Measurements from ENCODE around the gene MET.
A peak's percentile ranks its signal among the peaks of the same experiment; 100 is the strongest.
"Not testable (repeated sequence)": the region's sequence is repeated elsewhere in the genome, so short reads cannot be mapped to it uniquely, and the experiment has no call there.

Gene MET

GRCh38 chr7:116671681-116672595 lies at the start of gene MET:
Gene MET, plus strand, starts transcription at chr7:116672196. Its CDS starts 26,889 bp downstream, at chr7:116699085.
- DNase-seq (ENCODE audit: low read depth), result no peak

- no peak for DNase-seq (ENCODE audit: low read depth)
These were observed 45.1 kb upstream of the MET start for GRCh38 chr7:116626886-116627285.

DNA sequence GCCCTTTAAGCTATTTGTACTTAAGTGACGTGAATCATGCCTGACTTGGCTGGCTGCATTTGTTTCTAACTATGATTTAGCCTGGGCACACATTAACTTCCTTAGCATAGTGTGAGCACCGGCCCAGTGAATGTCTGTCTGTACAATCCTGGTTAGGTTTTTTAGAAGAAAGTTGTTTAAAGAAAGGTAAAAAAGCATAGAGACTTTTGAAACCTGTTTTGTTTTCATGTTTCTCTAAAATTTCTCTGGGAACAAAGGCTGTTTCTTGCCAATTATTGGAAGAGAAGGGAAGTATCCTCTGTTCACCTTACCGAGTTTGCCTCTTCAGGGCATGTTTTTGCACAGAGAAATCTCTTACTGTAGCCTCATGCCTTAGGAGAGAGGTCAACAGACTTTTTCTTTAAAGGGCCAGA lies 42.9 kb upstream of the MET start:
- DNase-seq (ENCODE audit: low read depth), result no peak

- no peak for DNase-seq (ENCODE audit: low read depth)
These were observed 41.6 kb upstream of the MET start for GRCh38 chr7:116630357-116630756.

- DNase-seq (ENCODE audit: low read depth), result peak; percentile 42
These were observed 40.9 kb upstream of the MET start for GRCh38 chr7:116630932-116631671.

GRCh38 chr7:116631676-116632075 lies 40.3 kb upstream of the MET start:
- DNase-seq (ENCODE audit: low read depth), result no peak

- DNase-seq (ENCODE audit: low read depth), result no peak
These were observed 39.6 kb upstream of the MET start for GRCh38 chr7:116632384-116632783.

GRCh38 chr7:116633131-116633988 lies 38.6 kb upstream of the MET start:
- no peak for DNase-seq (ENCODE audit: low read depth)

DNA sequence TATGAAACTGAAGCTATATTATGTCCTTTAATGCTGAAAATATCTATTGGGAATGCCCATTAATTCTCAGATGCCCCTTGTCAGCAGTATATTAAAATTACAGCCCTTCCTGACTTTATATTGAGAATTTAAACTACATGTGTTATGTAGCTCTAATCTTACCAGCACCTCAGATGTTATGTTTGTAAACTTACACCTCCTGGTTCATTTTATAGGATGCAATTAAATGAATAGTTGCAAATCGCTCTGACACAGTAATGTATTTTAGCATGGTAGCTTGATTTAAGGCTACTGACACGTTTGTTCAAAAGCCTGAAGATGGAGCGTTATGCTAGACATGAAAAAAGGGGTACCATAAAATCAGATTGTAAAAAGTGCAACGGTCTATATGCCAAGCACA lies 35.0 kb upstream of the MET start:
- no peak for DNase-seq (ENCODE audit: low read depth)

- DNase-seq (ENCODE audit: low read depth), result not testable (repeated sequence)
These were observed 33.4 kb upstream of the MET start for GRCh38 chr7:116638592-116638991.

DNA sequence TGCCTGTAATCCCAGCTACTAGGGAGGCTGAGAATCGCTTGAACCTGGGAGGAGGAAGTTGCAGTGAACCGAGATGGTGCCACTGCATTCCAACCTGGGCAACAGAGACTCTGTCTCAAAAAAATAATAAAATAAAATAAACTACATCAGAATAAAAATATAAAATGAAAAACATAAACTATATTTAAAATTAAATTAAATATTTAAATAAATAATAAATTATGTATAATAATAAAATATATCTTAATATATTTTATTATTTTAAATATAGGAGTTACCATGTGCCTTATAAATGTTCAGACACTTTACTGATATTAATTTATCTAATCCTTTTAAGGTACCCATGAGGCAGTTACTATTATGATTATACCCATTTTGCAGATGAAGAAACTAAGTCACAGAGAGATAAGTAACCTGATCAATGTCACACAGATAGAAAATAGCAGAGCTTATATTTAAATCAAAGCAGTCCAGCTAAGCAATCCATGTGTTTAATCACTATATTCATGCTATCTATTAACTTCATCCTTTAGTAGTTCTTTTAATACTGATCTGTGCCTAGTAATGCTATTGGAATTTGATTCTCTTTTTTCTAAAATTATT lies 30.3 kb upstream of the MET start:
- DNase-seq (ENCODE audit: low read depth), result no peak

- not testable (repeated sequence) for DNase-seq (ENCODE audit: low read depth)
These were observed 28.8 kb upstream of the MET start for GRCh38 chr7:116643148-116643547.

- DNase-seq (ENCODE audit: low read depth), result no peak
These were observed 27.4 kb upstream of the MET start for GRCh38 chr7:116644628-116645027.

GRCh38 chr7:116647290-116647689 lies 24.7 kb upstream of the MET start:
- no peak for DNase-seq (ENCODE audit: low read depth)

GRCh38 chr7:116647861-116648260 lies 24.1 kb upstream of the MET start:
- no peak for DNase-seq (ENCODE audit: low read depth)

DNA sequence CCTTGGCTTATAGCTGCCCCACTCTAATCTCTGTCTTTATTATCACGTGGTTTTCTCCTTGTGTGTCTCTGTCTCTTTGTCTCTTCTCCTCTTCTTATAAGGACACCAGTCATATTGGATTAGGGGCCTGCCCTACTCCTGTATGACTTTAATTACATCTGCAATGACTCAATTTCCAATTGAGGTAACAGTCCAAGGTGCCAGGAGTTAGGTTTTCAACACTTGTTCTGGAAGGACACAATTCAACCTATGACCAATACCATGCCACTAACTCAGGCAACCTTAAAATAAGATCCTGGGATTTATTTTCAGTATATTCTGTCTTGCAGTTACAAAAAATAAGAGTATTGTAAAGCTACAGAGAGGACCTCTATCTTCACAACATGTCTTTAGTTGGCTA lies 21.6 kb upstream of the MET start:
- DNase-seq (ENCODE audit: low read depth), result no peak

- DNase-seq (ENCODE audit: low read depth), result no peak
These were observed 19.2 kb upstream of the MET start for GRCh38 chr7:116652793-116653192.

GRCh38 chr7:116653204-116653603 lies 18.8 kb upstream of the MET start:
- DNase-seq (ENCODE audit: low read depth), result no peak

DNA sequence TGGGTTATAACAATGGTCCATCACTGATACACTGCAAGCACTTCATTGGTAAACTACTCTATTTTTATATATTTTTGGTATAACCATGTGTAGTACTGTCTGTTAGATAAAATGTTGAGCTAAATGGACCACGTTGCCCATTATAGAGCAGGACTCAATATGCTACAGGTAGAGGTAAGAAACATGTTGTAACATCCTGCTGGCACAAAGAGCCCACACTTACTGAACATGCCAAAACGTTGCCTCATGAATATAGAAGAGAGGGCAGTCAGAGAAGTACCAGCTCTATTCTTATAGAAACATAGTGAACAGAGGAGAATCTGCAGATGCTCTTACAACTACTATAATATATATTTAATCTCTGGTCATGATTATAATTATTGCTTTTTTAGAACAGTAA lies 18.4 kb upstream of the MET start:
- DNase-seq (ENCODE audit: low read depth), result no peak

GRCh38 chr7:116659248-116659647 lies 12.7 kb upstream of the MET start:
- not testable (repeated sequence) for DNase-seq (ENCODE audit: low read depth)

DNA sequence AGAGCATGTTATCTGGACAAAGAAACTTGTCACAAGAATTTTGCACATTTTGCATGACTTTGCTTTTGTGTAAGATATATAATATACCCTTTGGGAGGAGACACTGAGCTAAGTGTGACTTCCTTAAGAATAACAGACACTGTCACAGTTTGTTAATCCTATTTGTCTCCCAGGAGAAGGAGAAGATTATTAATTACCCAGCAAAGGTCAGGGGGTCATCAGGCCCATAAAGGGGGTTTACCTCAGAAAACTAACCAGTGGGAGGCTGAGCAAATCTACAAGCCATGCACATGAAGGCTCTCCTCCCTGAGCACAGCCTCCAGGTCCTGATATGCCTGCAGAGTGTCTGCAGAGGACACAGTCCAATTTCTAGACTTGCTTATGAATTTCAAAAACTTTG lies 10.1 kb upstream of the MET start:
- no peak for DNase-seq (ENCODE audit: low read depth)

- no peak for DNase-seq (ENCODE audit: low read depth)
These were observed 8.3 kb upstream of the MET start for GRCh38 chr7:116663744-116664143.

Measured in GM04503 (cell line).